ENCODE data around the gene PRG3.
A peak's percentile ranks its signal among the peaks of the same experiment; 100 is the strongest.

The PRG3 gene

DNA sequence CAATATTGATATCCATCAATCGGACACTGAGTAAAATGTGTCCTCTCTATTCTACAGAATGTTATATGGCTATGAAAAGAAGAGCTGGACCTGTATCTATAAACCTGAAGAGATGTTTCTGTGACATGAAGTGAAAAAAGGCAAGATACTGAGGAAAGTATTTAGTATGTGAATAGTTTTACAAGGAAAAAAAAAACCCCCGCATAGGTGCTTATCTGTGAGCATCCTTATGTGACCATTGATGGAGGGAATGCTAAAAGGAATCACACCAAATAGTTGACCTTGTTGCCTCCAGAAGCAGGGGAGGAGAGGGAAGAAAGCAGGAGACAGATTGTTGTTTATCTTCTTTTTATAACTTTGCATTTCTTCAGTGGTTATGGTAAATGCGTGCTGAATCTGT is 10.2 kb upstream of the PRG3 start:
- H3K27ac Mint-ChIP-seq: no peak overlapping the region
- H3K9me3 Mint-ChIP-seq: no peaks in the 10 kb centered on the region
- no peak overlapping the region for H3K4me3 Mint-ChIP-seq
- no peak for DNase-seq
- no peaks in the 10 kb centered on the region for H3K36me3 Mint-ChIP-seq (ENCODE audit: low read depth)
- peaks cover 11% of the 10 kb centered on the region for H3K4me1 Mint-ChIP-seq
- peaks cover 32% of the 10 kb centered on the region for H3K27me3 Mint-ChIP-seq (ENCODE audit: low read depth, poor library complexity)
- TF ChIP-seq CTCF (IDR thresholded peaks at IDR 0.05): no peak

DNA sequence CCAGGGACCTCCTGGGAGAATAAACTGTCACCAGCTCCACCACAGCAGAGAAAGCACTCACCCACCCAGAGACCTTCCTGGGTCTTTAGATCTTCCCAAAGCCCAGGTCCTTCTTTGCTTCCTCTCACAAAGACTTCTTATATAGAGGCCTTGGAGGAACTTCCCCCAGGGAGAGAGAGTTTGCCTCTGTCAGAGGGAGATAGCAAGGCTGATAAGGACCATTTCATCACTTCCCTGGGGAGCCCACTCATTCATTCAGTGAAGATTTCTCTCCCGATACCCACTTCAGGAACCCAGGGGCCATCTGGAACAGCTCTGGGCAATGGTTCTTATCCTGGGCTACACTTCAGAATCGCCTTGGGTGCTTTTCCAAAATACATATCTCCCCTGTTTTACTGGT is 9.6 kb upstream of the PRG3 start, which contains the start of gene PRG2:
Gene PRG2, minus strand, starts transcription at position 116 of the 400 bp plus-strand sequence. CDS start 706 bp downstream, outside the sequence.
- Mint-ChIP-seq H3K9me3 (no peaks in the 10 kb centered on the region), H3K4me1 (peaks cover 17% of the 10 kb centered on the region), H3K36me3 (ENCODE audit: low read depth) (no peaks in the 10 kb centered on the region), H3K27ac (no peak within 1 kb of the TSS), H3K27me3 (ENCODE audit: low read depth, poor library complexity) (peaks cover 33% of the 10 kb centered on the region), H3K4me3 (no peak within 1 kb of the TSS)
- no peak for TF ChIP-seq CTCF (IDR thresholded peaks at IDR 0.05)
- DNase-seq: no peak

GRCh38 chr11:57387289-57388030 is 6.5 kb upstream of the PRG3 start:
- no peak for TF ChIP-seq CTCF (IDR thresholded peaks at IDR 0.05)
- no peak for DNase-seq
- peaks cover 40% of the 10 kb centered on the region for H3K27me3 Mint-ChIP-seq (ENCODE audit: low read depth, poor library complexity)
- no peak overlapping the region for H3K4me3 Mint-ChIP-seq
- peaks cover 19% of the 10 kb centered on the region for H3K4me1 Mint-ChIP-seq
- no peak overlapping the region for H3K27ac Mint-ChIP-seq
- H3K9me3 Mint-ChIP-seq: no peaks in the 10 kb centered on the region
- H3K36me3 Mint-ChIP-seq (ENCODE audit: low read depth): no peaks in the 10 kb centered on the region

GRCh38 chr11:57386178-57386940 is 5.4 kb upstream of the PRG3 start:
- Mint-ChIP-seq H3K27me3 (ENCODE audit: low read depth, poor library complexity) (peaks cover 42% of the 10 kb centered on the region), H3K4me3 (no peak overlapping the region), H3K27ac (peak overlapping the region; percentile 55), H3K9me3 (no peaks in the 10 kb centered on the region), H3K4me1 (peaks cover 19% of the 10 kb centered on the region), H3K36me3 (ENCODE audit: low read depth) (no peaks in the 10 kb centered on the region)
- DNase-seq: no peak
- TF ChIP-seq CTCF (IDR thresholded peaks at IDR 0.05): no peak

GRCh38 chr11:57379732-57380131 is 1.2 kb downstream of the PRG3 start:
- DNase-seq: peak; percentile 82
- Mint-ChIP-seq H3K27me3 (ENCODE audit: low read depth, poor library complexity) (peaks cover 39% of the 10 kb centered on the region), H3K36me3 (ENCODE audit: low read depth) (no peaks in the 10 kb centered on the region), H3K27ac (no peak overlapping the region), H3K4me1 (peaks cover 10% of the 10 kb centered on the region), H3K9me3 (no peaks in the 10 kb centered on the region), H3K4me3 (no peak overlapping the region)
- no peak for TF ChIP-seq CTCF (IDR thresholded peaks at IDR 0.05)
